SK-N-SH treated with all-trans-retinoic acid at 6 μM for 48 hours (cell line): ENCODE measurements around the gene WWP2.
A peak's percentile ranks its signal among the peaks of the same experiment; 100 is the strongest.

ENCODE experiments used
- ATAC-seq: fragments of 200-7000 bp; cut with Tn5 transposase; 3 replicates; pipeline ENCODE4 v1.9.1; 2020; ENCODE audit warnings: mild to moderate bottlenecking, moderate library complexity
- BACH2 ChIP-seq: fragments of 250-450 bp; sonication (Bioruptor Pico); IDR thresholded peaks from 2 replicates; pipeline ENCODE4 v1.9.0; 2021; ENCODE audit warnings: mild to moderate bottlenecking, borderline replicate concordance
- CSDC2 ChIP-seq: fragments of 250-450 bp; sonication (Bioruptor Pico); IDR thresholded peaks from 2 replicates; pipeline ENCODE4 v1.5.0; 2020; ENCODE audit warnings: mild to moderate bottlenecking, moderate library complexity
- GLIS3 ChIP-seq: fragments of 250-450 bp; sonication (Bioruptor Pico); IDR thresholded peaks from 2 replicates; pipeline ENCODE4 v1.5.0; 2020; ENCODE audit warnings: mild to moderate bottlenecking, moderate library complexity
- ISL1 ChIP-seq: fragments of 250-450 bp; sonication (Bioruptor Pico); IDR thresholded peaks from 2 replicates; pipeline ENCODE4 v2.1.2; 2022; ENCODE audit warnings: mild to moderate bottlenecking, moderate library complexity
- OSR1 ChIP-seq: fragments of 250-450 bp; sonication (Bioruptor Pico); IDR thresholded peaks from 2 replicates; pipeline ENCODE4 v1.8.0; 2022; ENCODE audit warnings: moderate library complexity, mild to moderate bottlenecking, inconsistent platforms
- PPARA ChIP-seq: fragments of 250-450 bp; sonication (Bioruptor Pico); IDR thresholded peaks from 2 replicates; pipeline ENCODE4 v1.5.0; 2020; ENCODE audit warnings: mild to moderate bottlenecking, borderline replicate concordance
- RARB ChIP-seq: fragments of 250-450 bp; sonication (Bioruptor Pico); IDR thresholded peaks from 2 replicates; pipeline ENCODE4 v1.8.0; 2021; ENCODE audit warnings: mild to moderate bottlenecking, moderate library complexity
- SNAI2 ChIP-seq: fragments of 250-450 bp; sonication (Bioruptor Pico); IDR thresholded peaks from 2 replicates; pipeline ENCODE4 v1.5.0; 2020; ENCODE audit warnings: mild to moderate bottlenecking, moderate library complexity
- TCF4 ChIP-seq: fragments of 250-450 bp; sonication (Bioruptor Pico); IDR thresholded peaks from 2 replicates; pipeline ENCODE4 v1.8.0; 2021; ENCODE audit warnings: mild to moderate bottlenecking, moderate library complexity, borderline replicate concordance
- TOX ChIP-seq: fragments of 250-450 bp; sonication (Bioruptor Pico); IDR thresholded peaks from 2 replicates; pipeline ENCODE4 v1.8.0; 2021; ENCODE audit warnings: mild to moderate bottlenecking, moderate library complexity, borderline replicate concordance
- ZFP30 ChIP-seq: fragments of 450-650 bp; formaldehyde crosslinking; IDR thresholded peaks from 2 replicates; pipeline ENCODE4 v1.5.0; 2022; ENCODE audit warnings: mild to moderate bottlenecking, moderate library complexity
- ZNF565 ChIP-seq: fragments of 450-650 bp; formaldehyde crosslinking; conservative IDR thresholded peaks from 2 replicates; pipeline ENCODE4 v1.5.0; 2020; ENCODE audit warnings: low read depth, mild to moderate bottlenecking, moderate library complexity
- ZNF70 ChIP-seq: fragments of 450-650 bp; formaldehyde crosslinking; IDR thresholded peaks from 2 replicates; pipeline ENCODE4 v1.5.0; 2020; ENCODE audit warnings: mild to moderate bottlenecking, moderate library complexity
- TF ChIP-seq, protein P1 (sequence below): fragments of 250-450 bp; sonication (Bioruptor Pico); IDR thresholded peaks from 2 replicates; pipeline ENCODE4 v1.5.0; 2020; ENCODE audit warnings: mild to moderate bottlenecking, moderate library complexity
- TF ChIP-seq, protein P2 (sequence below): fragments of 250-450 bp; sonication (Bioruptor Pico); IDR thresholded peaks from 2 replicates; pipeline ENCODE4 v1.5.1; 2020; ENCODE audit warnings: low read depth, mild to moderate bottlenecking, moderate library complexity
- TF ChIP-seq, protein P3 (sequence below): fragments of 250-450 bp; sonication (Bioruptor Pico); IDR thresholded peaks from 2 replicates; pipeline ENCODE4 v1.8.0; 2020; ENCODE audit warnings: mild to moderate bottlenecking, moderate library complexity, borderline replicate concordance
- TF ChIP-seq, protein P4 (sequence below): fragments of 250-450 bp; sonication (Bioruptor Pico); IDR thresholded peaks from 2 replicates; pipeline ENCODE4 v1.8.0; 2021; ENCODE audit warnings: low read depth, mild to moderate bottlenecking, moderate library complexity, borderline replicate concordance
- TF ChIP-seq, protein P5 (sequence below): fragments of 250-450 bp; sonication (Bioruptor Pico); IDR thresholded peaks from 2 replicates; pipeline ENCODE4 v1.5.1; 2021; ENCODE audit warnings: mild to moderate bottlenecking, moderate library complexity

The WWP2 gene

DNA sequence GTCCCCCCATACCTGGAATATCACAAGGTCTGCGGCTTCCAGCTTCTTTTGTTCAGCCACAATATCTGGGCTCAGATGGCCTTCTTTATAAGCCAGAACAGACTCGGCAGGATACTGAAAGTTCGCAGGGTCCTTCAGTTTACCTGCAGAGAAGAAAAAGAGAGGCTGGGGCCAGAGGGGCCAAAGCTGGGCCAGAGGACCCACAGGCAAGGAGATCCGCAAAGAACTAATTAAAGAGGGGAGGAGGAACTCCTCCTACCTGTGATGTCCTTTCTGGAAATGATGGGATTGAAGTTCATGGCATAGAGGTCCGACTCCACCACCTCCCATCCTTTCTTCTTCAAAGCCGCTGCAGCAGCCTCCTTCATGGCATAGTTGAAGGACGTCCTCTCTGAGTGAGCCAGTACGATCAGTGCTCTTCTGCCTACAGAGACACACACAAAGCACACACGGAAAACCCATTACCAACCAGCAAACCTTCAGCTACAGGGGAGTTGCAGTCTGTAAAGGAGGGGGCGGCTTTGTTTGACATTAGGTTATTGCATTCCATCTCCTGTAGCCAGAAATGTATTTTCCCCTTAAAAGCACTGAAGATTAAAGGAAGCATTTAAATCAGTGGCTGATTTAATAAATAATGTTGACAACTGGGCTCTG is 43.9 kb upstream of the WWP2 start:
- no peak; the same call in 2 of the 3 replicates for ATAC-seq
- TF ChIP-seq ISL1 (CRISPR knock-in tag) (peak; percentile 41), ZFP30 (CRISPR knock-in tag) (no peak)

DNA sequence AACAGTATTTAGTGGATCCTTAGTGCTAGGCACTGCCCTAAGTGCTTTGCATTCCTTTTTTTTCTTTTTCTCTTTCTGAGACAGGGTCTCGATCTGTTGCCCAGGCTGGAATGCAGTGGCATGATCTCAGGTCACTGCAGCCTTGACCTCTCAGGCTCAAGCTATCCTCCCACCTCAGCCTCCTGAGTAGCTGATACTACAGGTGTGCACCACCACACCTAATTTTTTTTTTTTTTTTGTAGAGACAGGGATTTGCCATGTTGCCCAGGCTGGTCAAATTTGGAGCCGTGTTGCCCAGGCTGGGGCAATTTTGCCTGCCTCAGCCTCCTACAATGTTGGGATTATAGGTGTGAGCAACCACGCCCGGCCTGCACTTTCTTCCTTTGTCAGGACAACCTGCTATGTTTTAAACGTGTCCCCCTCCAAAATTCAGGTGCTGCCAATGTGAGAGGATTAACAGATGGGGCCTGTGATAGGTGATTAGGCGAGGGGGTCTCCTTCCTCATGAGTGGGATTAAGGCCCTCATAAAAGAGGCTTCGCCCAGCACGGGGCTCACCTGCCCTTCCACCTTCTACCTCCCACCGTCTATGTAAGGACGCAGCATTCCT is 41.2 kb upstream of the WWP2 start:
- ATAC-seq, result no peak
- no peak for TF ChIP-seq SNAI2 (CRISPR knock-in tag)
- no peak for TF ChIP-seq PPARA (CRISPR knock-in tag)
- no peak for TF ChIP-seq RARB (CRISPR knock-in tag)
- TF ChIP-seq, protein P1, sequence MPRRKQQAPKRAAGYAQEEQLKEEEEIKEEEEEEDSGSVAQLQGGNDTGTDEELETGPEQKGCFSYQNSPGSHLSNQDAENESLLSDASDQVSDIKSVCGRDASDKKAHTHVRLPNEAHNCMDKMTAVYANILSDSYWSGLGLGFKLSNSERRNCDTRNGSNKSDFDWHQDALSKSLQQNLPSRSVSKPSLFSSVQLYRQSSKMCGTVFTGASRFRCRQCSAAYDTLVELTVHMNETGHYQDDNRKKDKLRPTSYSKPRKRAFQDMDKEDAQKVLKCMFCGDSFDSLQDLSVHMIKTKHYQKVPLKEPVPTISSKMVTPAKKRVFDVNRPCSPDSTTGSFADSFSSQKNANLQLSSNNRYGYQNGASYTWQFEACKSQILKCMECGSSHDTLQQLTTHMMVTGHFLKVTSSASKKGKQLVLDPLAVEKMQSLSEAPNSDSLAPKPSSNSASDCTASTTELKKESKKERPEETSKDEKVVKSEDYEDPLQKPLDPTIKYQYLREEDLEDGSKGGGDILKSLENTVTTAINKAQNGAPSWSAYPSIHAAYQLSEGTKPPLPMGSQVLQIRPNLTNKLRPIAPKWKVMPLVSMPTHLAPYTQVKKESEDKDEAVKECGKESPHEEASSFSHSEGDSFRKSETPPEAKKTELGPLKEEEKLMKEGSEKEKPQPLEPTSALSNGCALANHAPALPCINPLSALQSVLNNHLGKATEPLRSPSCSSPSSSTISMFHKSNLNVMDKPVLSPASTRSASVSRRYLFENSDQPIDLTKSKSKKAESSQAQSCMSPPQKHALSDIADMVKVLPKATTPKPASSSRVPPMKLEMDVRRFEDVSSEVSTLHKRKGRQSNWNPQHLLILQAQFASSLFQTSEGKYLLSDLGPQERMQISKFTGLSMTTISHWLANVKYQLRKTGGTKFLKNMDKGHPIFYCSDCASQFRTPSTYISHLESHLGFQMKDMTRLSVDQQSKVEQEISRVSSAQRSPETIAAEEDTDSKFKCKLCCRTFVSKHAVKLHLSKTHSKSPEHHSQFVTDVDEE (CRISPR knock-in tag), result no peak
- no peak for TF ChIP-seq GLIS3
- no peak for TF ChIP-seq CSDC2 (CRISPR knock-in tag)
- TF ChIP-seq ZNF565 (CRISPR knock-in tag), result no peak
- TF ChIP-seq, protein P2, sequence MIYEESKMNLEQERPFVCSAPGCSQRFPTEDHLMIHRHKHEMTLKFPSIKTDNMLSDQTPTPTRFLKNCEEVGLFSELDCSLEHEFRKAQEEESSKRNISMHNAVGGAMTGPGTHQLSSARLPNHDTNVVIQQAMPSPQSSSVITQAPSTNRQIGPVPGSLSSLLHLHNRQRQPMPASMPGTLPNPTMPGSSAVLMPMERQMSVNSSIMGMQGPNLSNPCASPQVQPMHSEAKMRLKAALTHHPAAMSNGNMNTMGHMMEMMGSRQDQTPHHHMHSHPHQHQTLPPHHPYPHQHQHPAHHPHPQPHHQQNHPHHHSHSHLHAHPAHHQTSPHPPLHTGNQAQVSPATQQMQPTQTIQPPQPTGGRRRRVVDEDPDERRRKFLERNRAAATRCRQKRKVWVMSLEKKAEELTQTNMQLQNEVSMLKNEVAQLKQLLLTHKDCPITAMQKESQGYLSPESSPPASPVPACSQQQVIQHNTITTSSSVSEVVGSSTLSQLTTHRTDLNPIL, result no peak
- no peak for TF ChIP-seq TCF4

DNA sequence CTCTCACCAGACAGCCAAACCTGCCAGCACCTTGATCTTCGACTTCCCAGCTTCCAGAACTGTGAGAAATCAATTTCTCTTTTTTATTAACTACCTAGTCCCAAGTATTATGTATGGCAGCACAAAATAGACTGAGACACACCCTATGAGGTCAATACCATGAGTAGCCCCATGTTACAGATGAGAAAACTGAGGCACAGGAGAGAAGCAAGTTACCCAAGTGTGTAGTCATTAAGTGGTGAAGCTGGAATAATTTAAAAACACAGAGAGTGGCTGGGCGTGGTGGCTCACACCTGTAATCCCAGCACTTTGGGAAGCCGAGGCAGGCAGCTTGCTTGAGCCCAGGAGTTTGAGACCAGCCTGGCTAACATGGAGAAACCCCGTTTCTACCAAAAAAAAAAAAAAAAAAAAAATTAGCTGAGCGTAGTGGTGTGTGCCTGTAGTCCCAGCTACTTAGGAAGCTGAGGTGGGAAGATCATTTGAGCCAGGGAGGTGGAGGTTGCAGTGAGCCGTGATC is 40.6 kb upstream of the WWP2 start:
- no peak for ATAC-seq
- TF ChIP-seq, protein P3, sequence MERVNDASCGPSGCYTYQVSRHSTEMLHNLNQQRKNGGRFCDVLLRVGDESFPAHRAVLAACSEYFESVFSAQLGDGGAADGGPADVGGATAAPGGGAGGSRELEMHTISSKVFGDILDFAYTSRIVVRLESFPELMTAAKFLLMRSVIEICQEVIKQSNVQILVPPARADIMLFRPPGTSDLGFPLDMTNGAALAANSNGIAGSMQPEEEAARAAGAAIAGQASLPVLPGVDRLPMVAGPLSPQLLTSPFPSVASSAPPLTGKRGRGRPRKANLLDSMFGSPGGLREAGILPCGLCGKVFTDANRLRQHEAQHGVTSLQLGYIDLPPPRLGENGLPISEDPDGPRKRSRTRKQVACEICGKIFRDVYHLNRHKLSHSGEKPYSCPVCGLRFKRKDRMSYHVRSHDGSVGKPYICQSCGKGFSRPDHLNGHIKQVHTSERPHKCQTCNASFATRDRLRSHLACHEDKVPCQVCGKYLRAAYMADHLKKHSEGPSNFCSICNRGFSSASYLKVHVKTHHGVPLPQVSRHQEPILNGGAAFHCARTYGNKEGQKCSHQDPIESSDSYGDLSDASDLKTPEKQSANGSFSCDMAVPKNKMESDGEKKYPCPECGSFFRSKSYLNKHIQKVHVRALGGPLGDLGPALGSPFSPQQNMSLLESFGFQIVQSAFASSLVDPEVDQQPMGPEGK (CRISPR knock-in tag), result no peak
- TF ChIP-seq ISL1 (CRISPR knock-in tag), result no peak
- TF ChIP-seq, protein P1 (CRISPR knock-in tag), result no peak
- no peak for TF ChIP-seq ZNF565 (CRISPR knock-in tag)
- TF ChIP-seq TOX (CRISPR knock-in tag), result no peak
- TF ChIP-seq TCF4, result no peak
- TF ChIP-seq, protein P4, sequence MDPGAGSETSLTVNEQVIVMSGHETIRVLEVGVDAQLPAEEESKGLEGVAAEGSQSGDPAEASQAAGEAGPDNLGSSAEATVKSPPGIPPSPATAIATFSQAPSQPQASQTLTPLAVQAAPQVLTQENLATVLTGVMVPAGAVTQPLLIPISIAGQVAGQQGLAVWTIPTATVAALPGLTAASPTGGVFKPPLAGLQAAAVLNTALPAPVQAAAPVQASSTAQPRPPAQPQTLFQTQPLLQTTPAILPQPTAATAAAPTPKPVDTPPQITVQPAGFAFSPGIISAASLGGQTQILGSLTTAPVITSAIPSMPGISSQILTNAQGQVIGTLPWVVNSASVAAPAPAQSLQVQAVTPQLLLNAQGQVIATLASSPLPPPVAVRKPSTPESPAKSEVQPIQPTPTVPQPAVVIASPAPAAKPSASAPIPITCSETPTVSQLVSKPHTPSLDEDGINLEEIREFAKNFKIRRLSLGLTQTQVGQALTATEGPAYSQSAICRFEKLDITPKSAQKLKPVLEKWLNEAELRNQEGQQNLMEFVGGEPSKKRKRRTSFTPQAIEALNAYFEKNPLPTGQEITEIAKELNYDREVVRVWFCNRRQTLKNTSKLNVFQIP (CRISPR knock-in tag), result no peak

DNA sequence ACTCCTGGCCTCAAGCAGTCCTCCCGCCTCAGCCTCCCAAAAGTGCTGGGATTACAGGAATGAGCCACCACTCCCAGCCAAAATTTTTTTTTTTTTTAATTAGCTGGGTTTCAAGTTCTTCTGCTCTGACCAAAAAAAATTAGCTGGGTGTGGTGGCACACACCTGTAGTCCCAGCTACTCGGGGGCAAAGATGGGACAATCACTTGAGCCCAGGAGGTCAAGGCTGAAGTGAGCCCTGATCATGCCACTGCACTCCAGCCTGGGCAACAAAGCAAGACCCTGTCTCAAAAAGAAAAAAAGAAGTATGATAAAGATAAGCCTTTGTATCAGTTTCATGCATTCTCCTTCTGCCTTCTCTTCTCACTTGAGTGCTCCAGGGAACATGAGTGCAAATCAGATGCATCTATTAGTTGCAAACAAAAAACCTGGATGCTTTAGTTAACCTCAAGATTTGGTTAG is 37.7 kb upstream of the WWP2 start:
- no peak for ATAC-seq
- TF ChIP-seq, protein P5, sequence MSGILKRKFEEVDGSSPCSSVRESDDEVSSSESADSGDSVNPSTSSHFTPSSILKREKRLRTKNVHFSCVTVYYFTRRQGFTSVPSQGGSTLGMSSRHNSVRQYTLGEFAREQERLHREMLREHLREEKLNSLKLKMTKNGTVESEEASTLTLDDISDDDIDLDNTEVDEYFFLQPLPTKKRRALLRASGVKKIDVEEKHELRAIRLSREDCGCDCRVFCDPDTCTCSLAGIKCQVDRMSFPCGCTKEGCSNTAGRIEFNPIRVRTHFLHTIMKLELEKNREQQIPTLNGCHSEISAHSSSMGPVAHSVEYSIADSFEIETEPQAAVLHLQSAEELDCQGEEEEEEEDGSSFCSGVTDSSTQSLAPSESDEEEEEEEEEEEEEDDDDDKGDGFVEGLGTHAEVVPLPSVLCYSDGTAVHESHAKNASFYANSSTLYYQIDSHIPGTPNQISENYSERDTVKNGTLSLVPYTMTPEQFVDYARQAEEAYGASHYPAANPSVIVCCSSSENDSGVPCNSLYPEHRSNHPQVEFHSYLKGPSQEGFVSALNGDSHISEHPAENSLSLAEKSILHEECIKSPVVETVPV (CRISPR knock-in tag), result no peak
- no peak for TF ChIP-seq OSR1 (CRISPR knock-in tag)
- TF ChIP-seq RARB (CRISPR knock-in tag), result no peak
- no peak for TF ChIP-seq ZFP30 (CRISPR knock-in tag)
- no peak for TF ChIP-seq GLIS3
- TF ChIP-seq ZNF565 (CRISPR knock-in tag), result no peak
- TF ChIP-seq, protein P4 (CRISPR knock-in tag), result no peak
- TF ChIP-seq, protein P2, result no peak
- TF ChIP-seq BACH2 (CRISPR knock-in tag), result no peak
- no peak for TF ChIP-seq ZNF70 (CRISPR knock-in tag)
